Peyer's patch (tissue), 4 donors: ENCODE results near the gene CCND1. TPM values are rescaled to one million over a fixed set of nuclear protein-coding genes. Genes with fewer than 3 reads are reported as not detected.
"Not testable (repeated sequence)": the region's sequence is repeated elsewhere in the genome, so short reads cannot be mapped to it uniquely, and the experiment has no call there.

ENCODE experiments used
- DNase-seq, 3 donors: peaks; one replicate each; pipeline ENCODE4 v3.0.0-alpha.2; 2017 to 2019
- H3K27ac ChIP-seq, 4 donors: fragments of 200-600 bp; sonication (generic); one replicate each; pipeline ENCODE4 v1.5.1; 2016 to 2019
- H3K27me3 ChIP-seq, 2 donors: fragments of 200-600 bp; sonication (generic); one replicate each; pipeline ENCODE4 v1.5.1; 2019
- H3K36me3 ChIP-seq, 3 donors: fragments of 200-600 bp; sonication (generic); one replicate each; pipeline ENCODE4 v1.5.1; 2016 to 2019
- H3K4me1 ChIP-seq, 4 donors: fragments of 200-600 bp; sonication (generic); one replicate each; pipeline ENCODE4 v1.5.1; 2016 to 2019
- H3K4me3 ChIP-seq, 4 donors: fragments of 200-600 bp; sonication (generic); 1 replicate in 3 of 4; 2 replicates in 1 of 4; pipeline ENCODE4 v1.5.1; 2016 to 2019; ENCODE audit warnings: mild to moderate bottlenecking in 1 of 4
- H3K9me3 ChIP-seq, 4 donors: fragments of 200-600 bp; sonication (generic); one replicate each; pipeline ENCODE4 v1.5.1; 2016 to 2019; ENCODE audit warnings: mild to moderate bottlenecking in 1 of 4
- POLR2A ChIP-seq, 2 donors: fragments of 450-650 bp; IDR thresholded peaks; one replicate each; pipeline ENCODE4 v1.5.1; 2017; ENCODE audit warnings: antibody characterized with exemption in 2 of 2, mild to moderate bottlenecking in 2 of 2, moderate library complexity in 2 of 2
- total RNA-seq, 4 donors: library from RNA; depleted of rRNA; stranded (reverse); fragments of >200 nt; gene quantifications; one replicate each; pipeline ENCODE4 v1.1.0, GENCODE V29; 2016
- TF ChIP-seq, protein P1 (sequence below), 6 experiments: fragments of 450-650 bp in 4 of 6; fragments of 200-600 bp in 2 of 6; sonication (generic) in 1 of 6; IDR thresholded peaks; one replicate each; pipeline ENCODE4 v1.5.1; 2017 to 2019; ENCODE audit warnings: antibody characterized with exemption in 6 of 6, mild to moderate bottlenecking in 3 of 6, moderate library complexity in 1 of 6

CCND1 gene
- total RNA-seq, 4 donors from 2014 or later, result 13.5 to 46.6 (median 40.0) TPM

- no peak for DNase-seq
- Histone ChIP-seq H3K9me3 (peaks cover 0 to 5% (median 0%) of the 10 kb centered on the region in 4 donors), H3K4me3 (no peak overlapping the region), H3K36me3 (no peaks in the 10 kb centered on the region), H3K27ac (no peak overlapping the region), H3K27me3 (no peaks in the 10 kb centered on the region), H3K4me1 (no peaks in the 10 kb centered on the region)
- TF ChIP-seq, protein P1, sequence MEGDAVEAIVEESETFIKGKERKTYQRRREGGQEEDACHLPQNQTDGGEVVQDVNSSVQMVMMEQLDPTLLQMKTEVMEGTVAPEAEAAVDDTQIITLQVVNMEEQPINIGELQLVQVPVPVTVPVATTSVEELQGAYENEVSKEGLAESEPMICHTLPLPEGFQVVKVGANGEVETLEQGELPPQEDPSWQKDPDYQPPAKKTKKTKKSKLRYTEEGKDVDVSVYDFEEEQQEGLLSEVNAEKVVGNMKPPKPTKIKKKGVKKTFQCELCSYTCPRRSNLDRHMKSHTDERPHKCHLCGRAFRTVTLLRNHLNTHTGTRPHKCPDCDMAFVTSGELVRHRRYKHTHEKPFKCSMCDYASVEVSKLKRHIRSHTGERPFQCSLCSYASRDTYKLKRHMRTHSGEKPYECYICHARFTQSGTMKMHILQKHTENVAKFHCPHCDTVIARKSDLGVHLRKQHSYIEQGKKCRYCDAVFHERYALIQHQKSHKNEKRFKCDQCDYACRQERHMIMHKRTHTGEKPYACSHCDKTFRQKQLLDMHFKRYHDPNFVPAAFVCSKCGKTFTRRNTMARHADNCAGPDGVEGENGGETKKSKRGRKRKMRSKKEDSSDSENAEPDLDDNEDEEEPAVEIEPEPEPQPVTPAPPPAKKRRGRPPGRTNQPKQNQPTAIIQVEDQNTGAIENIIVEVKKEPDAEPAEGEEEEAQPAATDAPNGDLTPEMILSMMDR (IDR thresholded peaks at IDR 0.05), result no peak
- no peak for TF ChIP-seq POLR2A (IDR thresholded peaks at IDR 0.05)
These were observed 51.5 kb downstream of the CCND1 start for GRCh38 chr11:69692422-69692821.

GRCh38 chr11:69694781-69695180 is 53.8 kb downstream of the CCND1 start:
- Histone ChIP-seq H3K36me3 (no peaks in the 10 kb centered on the region), H3K27me3 (no peaks in the 10 kb centered on the region), H3K9me3 (peaks cover 0 to 5% (median 0%) of the 10 kb centered on the region in 4 donors), H3K27ac (no peak overlapping the region), H3K4me3 (no peak overlapping the region), H3K4me1 (no peaks in the 10 kb centered on the region)
- TF ChIP-seq POLR2A (IDR thresholded peaks at IDR 0.05), result no peak
- TF ChIP-seq, protein P1 (IDR thresholded peaks at IDR 0.05), result no peak
- no peak for DNase-seq

DNA sequence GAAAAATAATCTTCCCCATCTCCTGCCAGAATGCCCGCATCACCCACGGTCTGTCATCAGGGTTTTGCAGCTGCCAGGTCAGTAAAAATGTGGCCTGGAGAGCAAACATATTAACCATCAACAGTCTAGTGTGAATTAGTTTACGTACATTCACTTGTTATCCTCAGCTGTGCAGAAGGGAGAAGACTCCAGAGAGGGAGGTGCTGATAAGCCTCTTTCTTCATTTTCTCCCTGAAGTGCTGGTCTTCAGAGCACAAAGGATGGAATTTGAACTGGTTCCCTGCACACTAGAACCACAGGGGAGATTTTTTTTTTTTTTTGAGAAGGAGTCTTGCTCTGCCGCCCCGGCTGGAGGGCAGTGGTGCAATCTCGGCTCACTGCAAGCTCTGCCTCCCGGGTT is 54.6 kb downstream of the CCND1 start:
- H3K4me1 ChIP-seq, result peaks cover 0 to 3% (median 0%) of the 10 kb centered on the region in 4 donors
- TF ChIP-seq, protein P1 (IDR thresholded peaks at IDR 0.05), result no peak
- TF ChIP-seq POLR2A (IDR thresholded peaks at IDR 0.05), result no peak
- no peak overlapping the region for H3K27ac ChIP-seq
- no peaks in the 10 kb centered on the region for H3K27me3 ChIP-seq
- peaks cover 0 to 5% (median 0%) of the 10 kb centered on the region in 4 donors for H3K9me3 ChIP-seq
- H3K4me3 ChIP-seq, result no peak overlapping the region
- no peaks in the 10 kb centered on the region for H3K36me3 ChIP-seq
- DNase-seq, result no peak

- not testable (repeated sequence) for DNase-seq, H3K4me1 ChIP-seq, H3K36me3 ChIP-seq, H3K9me3 ChIP-seq, H3K27me3 ChIP-seq, H3K27ac ChIP-seq, H3K4me3 ChIP-seq
These were observed 55.0 kb downstream of the CCND1 start for GRCh38 chr11:69695995-69696394.

DNA sequence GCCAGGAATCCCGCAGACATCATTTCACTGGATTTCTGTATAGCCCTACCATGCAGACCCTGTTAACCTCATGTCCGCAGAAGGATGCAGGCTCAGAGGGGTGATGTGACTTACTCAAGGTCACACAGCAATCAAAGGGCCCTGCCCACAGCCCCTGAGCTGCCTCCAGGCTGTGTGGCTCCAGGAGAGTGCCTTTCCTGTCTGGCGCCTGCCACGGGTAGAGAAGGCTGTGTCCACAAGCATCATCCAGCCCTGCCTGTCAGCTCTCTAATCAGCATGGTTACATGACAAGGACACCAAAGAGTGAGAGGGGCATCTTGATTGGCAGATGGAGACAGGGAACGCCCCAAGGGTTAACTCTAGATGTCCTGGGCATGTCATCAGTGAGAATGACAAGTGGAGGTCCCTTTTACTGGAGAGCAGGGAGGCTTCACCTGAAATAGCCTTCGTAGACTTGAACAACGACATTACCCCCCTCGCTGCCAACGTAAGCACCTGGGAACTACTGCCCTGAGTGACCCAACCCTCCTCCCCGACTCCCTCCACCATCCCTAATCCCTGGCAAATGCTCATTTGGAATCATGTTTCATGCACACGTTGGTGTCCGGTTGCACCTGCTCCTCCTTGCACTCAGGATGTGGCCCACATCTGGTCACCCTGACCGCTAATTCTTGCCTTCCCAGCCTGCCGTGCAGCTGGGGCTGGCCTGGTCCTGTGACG is 56.0 kb downstream of the CCND1 start:
- no peak overlapping the region for H3K4me3 ChIP-seq
- no peaks in the 10 kb centered on the region for H3K27me3 ChIP-seq
- peaks cover 0 to 14% (median 0%) of the 10 kb centered on the region in 4 donors for H3K4me1 ChIP-seq
- H3K27ac ChIP-seq, result no peak overlapping the region
- no peaks in the 10 kb centered on the region for H3K36me3 ChIP-seq
- DNase-seq, result no peak
- TF ChIP-seq POLR2A (IDR thresholded peaks at IDR 0.05), result no peak
- TF ChIP-seq, protein P1 (IDR thresholded peaks at IDR 0.05), result no peak
- no peaks in the 10 kb centered on the region for H3K9me3 ChIP-seq

DNA sequence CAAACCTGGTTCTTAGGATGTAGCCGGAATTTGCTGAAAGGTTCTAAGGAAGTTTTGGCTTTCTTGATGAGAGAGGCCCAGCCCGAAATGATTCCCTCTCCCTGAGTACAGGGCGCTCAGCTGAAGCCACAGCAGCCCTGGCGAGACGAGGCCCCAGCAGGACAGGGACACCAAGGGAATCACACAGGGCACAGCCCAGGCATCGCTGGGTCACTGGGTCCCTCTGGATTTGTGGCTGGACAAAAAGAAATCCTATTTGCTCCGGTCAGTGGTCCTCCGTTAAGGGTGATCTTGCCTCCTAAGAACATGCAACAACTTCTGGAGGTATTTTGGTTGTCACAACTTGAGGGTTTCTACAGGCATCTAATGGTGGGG is 56.5 kb downstream of the CCND1 start:
- DNase-seq, result no peak
- Histone ChIP-seq H3K4me3 (no peak overlapping the region), H3K27ac (no peak overlapping the region), H3K27me3 (peaks cover 0 to 4% of the 10 kb centered on the region in 2 donors), H3K36me3 (no peaks in the 10 kb centered on the region), H3K9me3 (no peaks in the 10 kb centered on the region), H3K4me1 (peaks cover 0 to 20% (median 0%) of the 10 kb centered on the region in 4 donors)
- TF ChIP-seq POLR2A (IDR thresholded peaks at IDR 0.05), result no peak
- TF ChIP-seq, protein P1 (IDR thresholded peaks at IDR 0.05), result no peak
